RWPE2 (cell line): Measurements from ENCODE around the gene BIN1.

ENCODE experiments used
- ATAC-seq: fragments of 200-7000 bp; cut with Tn5 transposase; 3 replicates; pipeline ENCODE4 v1.9.1; 2021; ENCODE audit warnings: low read depth
- DNase-seq: peaks from one replicate; pipeline ENCODE4 v3.0.0-alpha.2; 2020; ENCODE audit warnings: low spot score
- H3K27ac ChIP-seq: fragments of 450-650 bp; 2 replicates; pipeline ENCODE4 v1.5.1; 2017; ENCODE audit warnings: mild to moderate bottlenecking; ENCODE audit not compliant: poor library complexity, severe bottlenecking
- H3K27me3 ChIP-seq: fragments of 250-450 bp; sonication (Bioruptor Pico); 2 replicates; pipeline ENCODE4 v1.5.1; 2021; ENCODE audit warnings: mild to moderate bottlenecking, moderate library complexity; ENCODE audit not compliant: insufficient read depth, poor library complexity, severe bottlenecking
- H3K36me3 ChIP-seq: fragments of 250-450 bp; sonication (Bioruptor Pico); 2 replicates; pipeline ENCODE4 v1.5.1; 2020; ENCODE audit warnings: low read depth, mild to moderate bottlenecking, moderate library complexity
- H3K4me1 ChIP-seq: fragments of 250-450 bp; sonication (Bioruptor Pico); 2 replicates; pipeline ENCODE4 v1.5.1; 2021; ENCODE audit warnings: mild to moderate bottlenecking, moderate library complexity; ENCODE audit not compliant: insufficient read depth, poor library complexity, severe bottlenecking
- H3K4me3 ChIP-seq: fragments of 250-450 bp; sonication (Bioruptor Pico); 2 replicates; pipeline ENCODE4 v1.5.1; 2021; ENCODE audit warnings: mild to moderate bottlenecking, moderate library complexity; ENCODE audit not compliant: severe bottlenecking
- H3K9me3 ChIP-seq: fragments of 250-450 bp; sonication (Bioruptor Pico); 2 replicates; pipeline ENCODE4 v1.5.1; 2021; ENCODE audit warnings: mild to moderate bottlenecking, moderate library complexity; ENCODE audit not compliant: severe bottlenecking
- CTCF ChIP-seq: fragments of 450-650 bp; IDR thresholded peaks from one replicate; pipeline ENCODE4 v1.5.1; 2017; ENCODE audit warnings: mild to moderate bottlenecking, moderate library complexity; ENCODE audit not compliant: poor library complexity, severe bottlenecking

The BIN1 gene

GRCh38 chr2:127118467-127118866 is 11.5 kb upstream of the BIN1 start:
- H3K4me3 ChIP-seq = no peak overlapping the region
- no peaks in the 10 kb centered on the region for H3K27me3 ChIP-seq
- no peak overlapping the region for H3K27ac ChIP-seq
- no peaks in the 10 kb centered on the region for H3K36me3 ChIP-seq
- H3K4me1 ChIP-seq = no peaks in the 10 kb centered on the region
- no peaks in the 10 kb centered on the region for H3K9me3 ChIP-seq
- no peak for ATAC-seq
- no peak for DNase-seq
- TF ChIP-seq CTCF = no peak

GRCh38 chr2:127118038-127118437 is 11.1 kb upstream of the BIN1 start:
- Histone ChIP-seq H3K4me1 (no peaks in the 10 kb centered on the region), H3K36me3 (no peaks in the 10 kb centered on the region), H3K9me3 (no peaks in the 10 kb centered on the region), H3K27ac (no peak overlapping the region), H3K4me3 (no peak overlapping the region), H3K27me3 (no peaks in the 10 kb centered on the region)
- DNase-seq (no peak), ATAC-seq (no peak)
- no peak for TF ChIP-seq CTCF

DNA sequence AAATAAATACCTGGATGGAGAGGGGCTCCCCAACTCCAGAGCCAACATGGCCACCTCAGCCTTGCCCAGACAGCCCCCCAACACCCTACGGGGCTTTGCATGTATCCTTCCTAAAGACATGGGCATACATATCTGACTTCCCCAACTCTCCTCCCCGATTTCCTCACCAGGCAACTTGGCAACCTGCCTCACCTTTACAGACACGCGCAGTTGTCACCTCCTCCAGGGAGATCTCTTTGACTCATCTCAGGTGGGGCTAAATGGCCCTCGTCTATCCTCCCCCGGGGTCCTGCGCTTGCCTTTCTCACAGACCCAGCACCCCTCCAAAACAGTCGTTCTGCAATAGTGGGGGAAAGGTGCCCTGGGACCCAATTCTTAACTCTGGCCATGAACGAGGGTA is 10.6 kb upstream of the BIN1 start:
- no peak overlapping the region for H3K4me3 ChIP-seq
- no peak for DNase-seq
- H3K36me3 ChIP-seq = no peaks in the 10 kb centered on the region
- no peaks in the 10 kb centered on the region for H3K9me3 ChIP-seq
- no peak for ATAC-seq
- TF ChIP-seq CTCF = no peak
- no peaks in the 10 kb centered on the region for H3K4me1 ChIP-seq
- H3K27ac ChIP-seq = no peak overlapping the region
- H3K27me3 ChIP-seq = no peaks in the 10 kb centered on the region

GRCh38 chr2:127115471-127116199 is 8.7 kb upstream of the BIN1 start:
- no peak for TF ChIP-seq CTCF
- H3K9me3 ChIP-seq = no peaks in the 10 kb centered on the region
- H3K27ac ChIP-seq = no peak overlapping the region
- ATAC-seq (no peak), DNase-seq (no peak)
- no peaks in the 10 kb centered on the region for H3K4me1 ChIP-seq
- no peaks in the 10 kb centered on the region for H3K27me3 ChIP-seq
- H3K4me3 ChIP-seq = no peak overlapping the region
- no peaks in the 10 kb centered on the region for H3K36me3 ChIP-seq

DNA sequence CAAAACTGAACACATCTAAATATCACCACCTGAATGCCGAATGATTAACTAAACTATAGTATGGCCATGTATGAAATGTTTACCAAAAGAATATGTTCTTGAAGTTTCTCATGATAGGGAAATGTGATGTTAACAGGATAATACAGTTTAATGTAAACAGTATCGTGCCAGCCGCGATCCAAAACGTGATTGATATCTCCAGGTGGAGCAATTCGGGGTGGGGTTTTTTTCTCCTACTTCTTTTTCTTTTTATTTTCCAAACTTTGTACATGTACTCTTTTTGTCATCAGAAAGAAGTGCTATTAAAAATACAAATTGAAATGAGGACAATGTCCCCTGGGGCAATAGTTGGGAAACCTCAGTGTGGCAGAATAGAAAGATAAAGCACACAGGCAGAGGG is 4.0 kb upstream of the BIN1 start:
- TF ChIP-seq CTCF = no peak
- no peak for ATAC-seq

More for the DNA sequence above, 4.0 kb upstream of the BIN1 start:
- no peaks in the 10 kb centered on the region for H3K36me3 ChIP-seq
- H3K27me3 ChIP-seq = no peaks in the 10 kb centered on the region
- no peak overlapping the region for H3K27ac ChIP-seq
- H3K4me3 ChIP-seq = no peak overlapping the region
- H3K9me3 ChIP-seq = no peaks in the 10 kb centered on the region
- peaks cover 4% of the 10 kb centered on the region for H3K4me1 ChIP-seq
- DNase-seq = no peak
